CD4-positive, alpha-beta T cell (primary cell): ENCODE results near the gene CDC42BPA. TPM values are rescaled to one million over a fixed set of nuclear protein-coding genes. Genes with fewer than 3 reads are reported as not detected.

Experiments used
- ATAC-seq: fragments of 200-7000 bp; cut with Tn5 transposase; one replicate; pipeline ENCODE4 v1.10.0; 2022; ENCODE audit warnings: mild to moderate bottlenecking; ENCODE audit not compliant: poor library complexity
- CTCF ChIA-PET: fragments of 350-600 bp; sonication (Branson Sonifier 250); formaldehyde crosslinking; loops from one replicate; lab custom pipeline; 2021; ENCODE audit warnings: antibody characterized with exemption, inconsistent platforms; lab: Charles Lee
- POLR2A ChIA-PET: fragments of 350-600 bp; sonication (Branson Sonifier 250); formaldehyde crosslinking; loops from one replicate; lab custom pipeline; 2021; ENCODE audit warnings: antibody characterized with exemption, inconsistent platforms; lab: Charles Lee
- DNase-seq, 14 experiments: peaks; one replicate each; pipeline ENCODE4 v3.0.0-alpha.2; 2013 to 2020; ENCODE audit warnings: mixed read lengths in 2 of 14
- H3K27ac ChIP-seq, 2 donors: one replicate each; pipeline versions ENCODE4 v1.5.1 to v1.7.0; 2013; ENCODE audit warnings: low read length in 2 of 2, low read depth in 1 of 2, mild to moderate bottlenecking in 1 of 2
- H3K27me3 ChIP-seq, 2 experiments: 1 replicate in 1 of 2; 2 replicates in 1 of 2; pipeline versions ENCODE4 v1.6.1 to v1.7.0; 2013; ENCODE audit warnings: low read length in 2 of 2, control low read depth in 1 of 2, mild to moderate bottlenecking in 1 of 2, moderate library complexity in 1 of 2; ENCODE audit not compliant: insufficient read depth in 2 of 2, control insufficient read depth in 1 of 2
- H3K36me3 ChIP-seq: one replicate; pipeline ENCODE4 v1.6.1; 2013; ENCODE audit warnings: low read length, control low read depth; ENCODE audit not compliant: insufficient read depth
- H3K4me1 ChIP-seq: one replicate; pipeline ENCODE4 v1.6.1; 2013; ENCODE audit warnings: low read length, control low read depth; ENCODE audit not compliant: insufficient read depth
- H3K4me3 ChIP-seq: one replicate; pipeline ENCODE4 v1.5.1; 2013; ENCODE audit warnings: mild to moderate bottlenecking, low read length, moderate library complexity
- H3K9me3 ChIP-seq, 2 experiments: 1 replicate in 1 of 2; 2 replicates in 1 of 2; pipeline versions ENCODE4 v1.6.1 to v1.7.0; 2013; ENCODE audit warnings: low read length in 2 of 2, mild to moderate bottlenecking in 2 of 2, control low read depth in 1 of 2, moderate library complexity in 1 of 2; ENCODE audit not compliant: control insufficient read depth in 1 of 2, insufficient read depth in 1 of 2
- H3K27ac Mint-ChIP-seq: one replicate; pipeline ENCODE4 v1.8.0; 2020; ENCODE audit warnings: mixed read lengths
- H3K27me3 Mint-ChIP-seq: one replicate; pipeline ENCODE4 v1.8.0; 2021; ENCODE audit warnings: mixed read lengths
- H3K36me3 Mint-ChIP-seq: one replicate; pipeline ENCODE4 v1.8.0; 2021; ENCODE audit warnings: low read depth, mixed read lengths
- H3K4me1 Mint-ChIP-seq: one replicate; pipeline ENCODE4 v1.8.0; 2021; ENCODE audit warnings: low read depth, mixed read lengths
- H3K4me3 Mint-ChIP-seq: one replicate; pipeline ENCODE4 v1.8.0; 2020; ENCODE audit warnings: mild to moderate bottlenecking, mixed read lengths
- H3K9me3 Mint-ChIP-seq: one replicate; pipeline ENCODE4 v1.8.0; 2020; ENCODE audit warnings: mixed read lengths
- CTCF ChIP-seq: fragments of 200-600 bp; IDR thresholded peaks from one replicate; pipeline ENCODE4 v1.8.0; 2022; ENCODE audit warnings: antibody characterized with exemption, mild to moderate bottlenecking
- intact Hi-C, 2 experiments: fragments of 100-400 bp; cut with DNase I in 1 of 2; cut with micrococcal nuclease in 1 of 2; formaldehyde crosslinking; loops; one replicate each; pipeline versions ENCODE4 v1.15.1 to v1.9.0; 2023 to 2025; cut with DNase I, micrococcal nuclease
- total RNA-seq, 174 experiments: library from RNA in 2 of 174; stranded (reverse) in 2 of 174; gene quantifications; one replicate each; pipeline ENCODE4 v1.2.3 and lab custom pipeline; 2021 to 2026

The CDC42BPA gene
- total RNA-seq, 2 experiments from 2014 or later = 2.2 to 3.0 TPM

- no peak overlapping the region for H3K4me3 Mint-ChIP-seq
- CTCF ChIA-PET = no interaction called here
These were observed 343.6 kb downstream of the CDC42BPA start for GRCh38 chr1:226974544-226975258.

GRCh38 chr1:226973898-226974543 lies 344.3 kb downstream of the CDC42BPA start:
- peak in 1 of 14 experiments; percentile 1 for DNase-seq
- intact Hi-C loops = no loop called here
- Mint-ChIP-seq H3K4me3 (no peak overlapping the region), H3K9me3 (peaks cover 4% of the 10 kb centered on the region), H3K27ac (no peak overlapping the region), H3K4me1 (no peaks in the 10 kb centered on the region), H3K36me3 (peaks cover 41% of the 10 kb centered on the region), H3K27me3 (no peaks in the 10 kb centered on the region)
- peaks cover 28% of the 10 kb centered on the region for H3K36me3 ChIP-seq
- ATAC-seq = no peak
- H3K27ac ChIP-seq = no peak overlapping the region
- H3K4me1 ChIP-seq = no peaks in the 10 kb centered on the region
- no peak overlapping the region for H3K4me3 ChIP-seq
- POLR2A ChIA-PET = no interaction called here
- TF ChIP-seq CTCF = no peak
- H3K9me3 ChIP-seq = peaks cover 3 to 6% of the 10 kb centered on the region in 2 experiments
- H3K27me3 ChIP-seq = no peaks in the 10 kb centered on the region
- CTCF ChIA-PET = no interaction called here

More at GRCh38 chr1:226974544-226975258, 343.6 kb downstream of the CDC42BPA start:
- Histone ChIP-seq H3K4me1 (no peaks in the 10 kb centered on the region), H3K27me3 (no peaks in the 10 kb centered on the region), H3K36me3 (peaks cover 26% of the 10 kb centered on the region), H3K4me3 (no peak overlapping the region), H3K9me3 (peaks cover 3 to 6% of the 10 kb centered on the region in 2 experiments), H3K27ac (no peak overlapping the region)
- intact Hi-C loops = no loop called here
- no peaks in the 10 kb centered on the region for H3K9me3 Mint-ChIP-seq
- H3K27ac Mint-ChIP-seq = no peak overlapping the region
- no peak for TF ChIP-seq CTCF
- H3K4me1 Mint-ChIP-seq = no peaks in the 10 kb centered on the region
- H3K27me3 Mint-ChIP-seq = no peaks in the 10 kb centered on the region
- POLR2A ChIA-PET = no interaction called here
- DNase-seq (no peak), ATAC-seq (no peak)
- peaks cover 34% of the 10 kb centered on the region for H3K36me3 Mint-ChIP-seq

- no peak for TF ChIP-seq CTCF
- Histone ChIP-seq H3K4me1 (no peaks in the 10 kb centered on the region), H3K36me3 (peaks cover 30% of the 10 kb centered on the region), H3K27me3 (no peaks in the 10 kb centered on the region), H3K4me3 (no peak overlapping the region), H3K9me3 (peaks cover 3 to 6% of the 10 kb centered on the region in 2 experiments), H3K27ac (no peak overlapping the region)
- H3K9me3 Mint-ChIP-seq = peaks cover 4% of the 10 kb centered on the region
- H3K36me3 Mint-ChIP-seq = peaks cover 47% of the 10 kb centered on the region
- DNase-seq (peak in 1 of 14 experiments; percentile 15), ATAC-seq (no peak)
- H3K4me3 Mint-ChIP-seq = no peak overlapping the region
- H3K27me3 Mint-ChIP-seq = no peaks in the 10 kb centered on the region
- ChIA-PET CTCF (no interaction called here), POLR2A (no interaction called here)
- H3K4me1 Mint-ChIP-seq = no peaks in the 10 kb centered on the region
- intact Hi-C loops = no loop called here
- H3K27ac Mint-ChIP-seq = no peak overlapping the region
These were observed 344.9 kb downstream of the CDC42BPA start for GRCh38 chr1:226973371-226973897.
